Neural cell (in vitro differentiated cells): Measurements from ENCODE around the gene CLEC4F. TPM values are rescaled to one million over a fixed set of nuclear protein-coding genes. Genes with fewer than 3 reads are reported as not detected.

Experiments
- H2AFZ ChIP-seq: fragments of 200-600, 300-800 bp; sonication (generic), shearing (Covaris generic); 2 replicates; pipeline ENCODE4 v1.6.0; 2014; ENCODE audit warnings: low read depth, mild to moderate bottlenecking, antibody characterized with exemption, low read length, moderate library complexity
- H3F3A ChIP-seq: fragments of 200-600 bp; shearing (Covaris generic); 2 replicates; pipeline ENCODE4 v1.6.1; 2016; ENCODE audit warnings: mild to moderate bottlenecking, moderate library complexity, mixed read lengths, antibody characterized with exemption, low read length; ENCODE audit not compliant: insufficient read depth, poor library complexity, severe bottlenecking
- H3K27ac ChIP-seq: fragments of 200-600, 300-800 bp; sonication (generic), shearing (Covaris generic); 2 replicates; pipeline ENCODE4 v1.5.1; 2014; ENCODE audit warnings: mild to moderate bottlenecking, low read length, moderate library complexity
- H3K27me3 ChIP-seq: fragments of 300-800, 200-600 bp; sonication (generic), shearing (Covaris generic); 2 replicates; pipeline ENCODE4 v1.6.0; 2014; ENCODE audit warnings: mild to moderate bottlenecking, low read depth, low read length, moderate library complexity; ENCODE audit not compliant: insufficient read depth
- H3K36me3 ChIP-seq: fragments of 300-800, 200-600 bp; sonication (generic), shearing (Covaris generic); 2 replicates; pipeline ENCODE4 v1.5.1; 2014; ENCODE audit warnings: mild to moderate bottlenecking, antibody characterized with exemption, low read length, moderate library complexity; ENCODE audit not compliant: insufficient read depth
- H3K4me2 ChIP-seq: fragments of 300-800, 200-600 bp; sonication (generic), shearing (Covaris generic); 2 replicates; pipeline ENCODE4 v1.6.0; 2014; ENCODE audit warnings: mild to moderate bottlenecking, low read length
- H3K4me3 ChIP-seq: fragments of 300-800, 200-600 bp; sonication (generic), shearing (Covaris generic); 2 replicates; pipeline ENCODE4 v1.5.1; 2014; ENCODE audit warnings: mild to moderate bottlenecking, low read length, moderate library complexity
- H3K79me2 ChIP-seq: fragments of 200-600 bp; shearing (Covaris generic); replicated peaks from 2 replicates; pipeline ENCODE4 v1.6.0; 2014; ENCODE audit warnings: mild to moderate bottlenecking, low read length, moderate library complexity; ENCODE audit not compliant: insufficient read depth
- H3K9ac ChIP-seq: fragments of 300-800, 200-600 bp; sonication (generic), shearing (Covaris generic); 2 replicates; pipeline ENCODE4 v1.6.1; 2016; ENCODE audit warnings: mild to moderate bottlenecking, low read length, mixed read lengths
- H3K9me2 ChIP-seq: fragments of 200-600 bp; shearing (Covaris generic); 2 replicates; pipeline ENCODE4 v1.6.1; 2016; ENCODE audit warnings: mild to moderate bottlenecking, low read length, mixed read lengths; ENCODE audit not compliant: insufficient read depth
- H3K9me3 ChIP-seq: fragments of 200-600, 300-800 bp; sonication (generic), shearing (Covaris generic); 2 replicates; pipeline ENCODE4 v1.6.1; 2016; ENCODE audit warnings: mild to moderate bottlenecking, mixed run types, low read length, moderate library complexity, mixed read lengths
- H4K20me1 ChIP-seq: fragments of 200-600 bp; shearing (Covaris generic); 2 replicates; pipeline ENCODE4 v1.6.1; 2016; ENCODE audit warnings: mild to moderate bottlenecking, mixed run types; ENCODE audit not compliant: insufficient read depth
- EP300 ChIP-seq: fragments of 450-650 bp; conservative IDR thresholded peaks from 2 replicates; pipeline ENCODE4 v1.6.1; 2014; ENCODE audit warnings: antibody characterized with exemption, mild to moderate bottlenecking, moderate library complexity; ENCODE audit not compliant: poor library complexity, severe bottlenecking
- MXI1 ChIP-seq: fragments of 450-650 bp; conservative IDR thresholded peaks from 2 replicates; pipeline ENCODE4 v1.6.1; 2014; ENCODE audit warnings: antibody characterized with exemption, mild to moderate bottlenecking; ENCODE audit not compliant: poor library complexity, severe bottlenecking
- POLR2AphosphoS5 ChIP-seq: IDR thresholded peaks from 2 replicates; pipeline ENCODE4 v1.6.1; 2012
- RAD21 ChIP-seq: fragments of 450-650 bp; conservative IDR thresholded peaks from 2 replicates; pipeline ENCODE4 v1.6.1; 2014; ENCODE audit warnings: antibody characterized with exemption, mild to moderate bottlenecking, moderate library complexity
- TAF1 ChIP-seq: IDR thresholded peaks from 2 replicates; pipeline ENCODE4 v1.6.1; 2012; ENCODE audit warnings: low read depth
- polyA plus RNA-seq: library from polyadenylated mRNA; depleted of rRNA; stranded (reverse); fragments of >200 nt; gene quantifications from 2 replicates; pipeline ENCODE4 v1.2.3, GENCODE V29; 2014
- TF ChIP-seq, protein P1 (sequence below): fragments of 450-650 bp; IDR thresholded peaks from 2 replicates; pipeline ENCODE4 v1.5.1; 2014; ENCODE audit warnings: antibody characterized with exemption, mild to moderate bottlenecking, moderate library complexity; ENCODE audit not compliant: poor library complexity, severe bottlenecking
- TF ChIP-seq, protein P2 (sequence below): IDR thresholded peaks from 2 replicates; pipeline ENCODE4 v1.6.1; 2012; ENCODE audit warnings: borderline replicate concordance

CLEC4F gene
- polyA plus RNA-seq, 1 donor from 2014 or later, result not detected

DNA sequence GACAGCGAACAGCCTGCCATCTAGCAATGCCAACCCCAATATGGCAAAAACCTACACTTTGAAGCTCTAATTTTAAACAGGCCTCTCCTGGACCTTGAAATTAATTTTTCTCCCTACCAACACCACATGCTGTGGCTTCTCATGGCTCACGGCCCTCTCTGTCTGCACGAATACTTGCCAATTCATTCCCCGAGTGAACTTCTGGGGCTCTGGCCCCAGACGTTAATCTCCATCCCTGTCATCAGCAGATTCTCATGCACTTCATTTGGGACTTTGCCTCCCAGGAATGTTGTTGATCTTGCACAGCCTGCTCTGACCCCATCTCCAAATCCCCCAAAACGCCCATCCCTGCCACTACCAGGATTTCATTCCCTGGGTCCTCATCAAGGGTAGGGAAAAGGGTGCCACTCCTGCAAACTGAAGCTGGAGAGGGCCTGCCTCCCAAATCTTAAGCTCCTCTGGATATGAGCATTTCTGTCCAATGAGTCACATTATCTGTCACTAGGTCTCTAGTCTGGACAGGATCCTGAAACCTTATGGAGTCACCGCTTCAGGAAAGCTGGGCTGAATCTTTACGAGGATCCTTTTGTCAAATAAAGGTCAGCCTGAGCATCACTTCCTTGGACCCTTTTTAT is 40.4 kb downstream of the CLEC4F start:
- no peaks in the 10 kb centered on the region for H4K20me1 ChIP-seq
- H3K36me3 ChIP-seq, result no peaks in the 10 kb centered on the region
- H3K79me2 ChIP-seq, result no peaks in the 10 kb centered on the region
- H3K27me3 ChIP-seq, result no peaks in the 10 kb centered on the region
- no peaks in the 10 kb centered on the region for H3K9me2 ChIP-seq
- no peak for TF ChIP-seq TAF1
- no peak for TF ChIP-seq RAD21
- TF ChIP-seq, protein P1, sequence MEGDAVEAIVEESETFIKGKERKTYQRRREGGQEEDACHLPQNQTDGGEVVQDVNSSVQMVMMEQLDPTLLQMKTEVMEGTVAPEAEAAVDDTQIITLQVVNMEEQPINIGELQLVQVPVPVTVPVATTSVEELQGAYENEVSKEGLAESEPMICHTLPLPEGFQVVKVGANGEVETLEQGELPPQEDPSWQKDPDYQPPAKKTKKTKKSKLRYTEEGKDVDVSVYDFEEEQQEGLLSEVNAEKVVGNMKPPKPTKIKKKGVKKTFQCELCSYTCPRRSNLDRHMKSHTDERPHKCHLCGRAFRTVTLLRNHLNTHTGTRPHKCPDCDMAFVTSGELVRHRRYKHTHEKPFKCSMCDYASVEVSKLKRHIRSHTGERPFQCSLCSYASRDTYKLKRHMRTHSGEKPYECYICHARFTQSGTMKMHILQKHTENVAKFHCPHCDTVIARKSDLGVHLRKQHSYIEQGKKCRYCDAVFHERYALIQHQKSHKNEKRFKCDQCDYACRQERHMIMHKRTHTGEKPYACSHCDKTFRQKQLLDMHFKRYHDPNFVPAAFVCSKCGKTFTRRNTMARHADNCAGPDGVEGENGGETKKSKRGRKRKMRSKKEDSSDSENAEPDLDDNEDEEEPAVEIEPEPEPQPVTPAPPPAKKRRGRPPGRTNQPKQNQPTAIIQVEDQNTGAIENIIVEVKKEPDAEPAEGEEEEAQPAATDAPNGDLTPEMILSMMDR, result no peak
- no peak for TF ChIP-seq POLR2AphosphoS5
- no peak for TF ChIP-seq MXI1
- H3F3A ChIP-seq, result no peaks in the 10 kb centered on the region
- H2AFZ ChIP-seq, result no peak overlapping the region
- H3K4me2 ChIP-seq, result no peak overlapping the region
- no peaks in the 10 kb centered on the region for H3K9me3 ChIP-seq
- no peak overlapping the region for H3K27ac ChIP-seq
- H3K4me3 ChIP-seq, result no peak overlapping the region
- no peak overlapping the region for H3K9ac ChIP-seq

DNA sequence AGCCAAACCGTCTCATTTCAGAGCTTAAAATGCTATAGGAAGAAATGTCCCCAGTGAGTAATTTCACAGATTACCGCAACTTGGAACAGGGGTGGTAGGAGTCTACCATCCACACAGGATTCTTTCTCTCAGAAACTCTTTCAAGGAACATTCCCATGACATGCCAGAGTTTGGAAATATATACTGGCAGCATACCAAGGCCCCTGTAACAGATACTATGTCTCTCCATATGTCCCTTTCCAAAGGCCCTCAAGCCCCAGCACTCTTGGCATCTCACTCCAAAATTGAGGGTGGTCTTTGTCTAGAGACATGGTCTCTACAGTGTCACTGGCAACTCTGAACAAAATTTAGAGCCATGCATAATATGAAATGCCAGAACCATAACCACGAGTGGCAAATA is 40.9 kb downstream of the CLEC4F start:
- Histone ChIP-seq H3K9me2 (no peaks in the 10 kb centered on the region), H3K79me2 (no peaks in the 10 kb centered on the region), H3K36me3 (no peaks in the 10 kb centered on the region), H3F3A (no peaks in the 10 kb centered on the region), H3K4me3 (no peak overlapping the region), H3K9ac (no peak overlapping the region), H3K4me2 (no peak overlapping the region), H3K9me3 (no peaks in the 10 kb centered on the region), H3K27me3 (no peaks in the 10 kb centered on the region), H2AFZ (no peak overlapping the region), H4K20me1 (no peaks in the 10 kb centered on the region), H3K27ac (no peak overlapping the region)
- TF ChIP-seq EP300 (no peak), MXI1 (no peak)
- TF ChIP-seq, protein P2, sequence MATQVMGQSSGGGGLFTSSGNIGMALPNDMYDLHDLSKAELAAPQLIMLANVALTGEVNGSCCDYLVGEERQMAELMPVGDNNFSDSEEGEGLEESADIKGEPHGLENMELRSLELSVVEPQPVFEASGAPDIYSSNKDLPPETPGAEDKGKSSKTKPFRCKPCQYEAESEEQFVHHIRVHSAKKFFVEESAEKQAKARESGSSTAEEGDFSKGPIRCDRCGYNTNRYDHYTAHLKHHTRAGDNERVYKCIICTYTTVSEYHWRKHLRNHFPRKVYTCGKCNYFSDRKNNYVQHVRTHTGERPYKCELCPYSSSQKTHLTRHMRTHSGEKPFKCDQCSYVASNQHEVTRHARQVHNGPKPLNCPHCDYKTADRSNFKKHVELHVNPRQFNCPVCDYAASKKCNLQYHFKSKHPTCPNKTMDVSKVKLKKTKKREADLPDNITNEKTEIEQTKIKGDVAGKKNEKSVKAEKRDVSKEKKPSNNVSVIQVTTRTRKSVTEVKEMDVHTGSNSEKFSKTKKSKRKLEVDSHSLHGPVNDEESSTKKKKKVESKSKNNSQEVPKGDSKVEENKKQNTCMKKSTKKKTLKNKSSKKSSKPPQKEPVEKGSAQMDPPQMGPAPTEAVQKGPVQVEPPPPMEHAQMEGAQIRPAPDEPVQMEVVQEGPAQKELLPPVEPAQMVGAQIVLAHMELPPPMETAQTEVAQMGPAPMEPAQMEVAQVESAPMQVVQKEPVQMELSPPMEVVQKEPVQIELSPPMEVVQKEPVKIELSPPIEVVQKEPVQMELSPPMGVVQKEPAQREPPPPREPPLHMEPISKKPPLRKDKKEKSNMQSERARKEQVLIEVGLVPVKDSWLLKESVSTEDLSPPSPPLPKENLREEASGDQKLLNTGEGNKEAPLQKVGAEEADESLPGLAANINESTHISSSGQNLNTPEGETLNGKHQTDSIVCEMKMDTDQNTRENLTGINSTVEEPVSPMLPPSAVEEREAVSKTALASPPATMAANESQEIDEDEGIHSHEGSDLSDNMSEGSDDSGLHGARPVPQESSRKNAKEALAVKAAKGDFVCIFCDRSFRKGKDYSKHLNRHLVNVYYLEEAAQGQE, result no peak
- TF ChIP-seq, protein P1, result no peak
